Panc1 (cell line): Measurements from ENCODE around the gene NFE2L3. TPM values are rescaled to one million over a fixed set of nuclear protein-coding genes. Genes with fewer than 3 reads are reported as not detected.

ENCODE experiments used
- ATAC-seq: fragments of 200-7000 bp; cut with Tn5 transposase; 2 replicates; pipeline ENCODE4 v1.9.1; 2020; ENCODE audit warnings: mild to moderate bottlenecking, moderate library complexity
- BruUV-seq: library from RNA; stranded (reverse); fragments of 400-500 nt; replicated peaks from 2 replicates; lab custom pipeline; 2021; lab: Mats Ljungman, UMichigan
- CTCF ChIA-PET: fragments of 300-600 bp; sonication (Branson Sonifier 250); formaldehyde crosslinking; loops from one replicate; lab custom pipeline; 2022; ENCODE audit warnings: antibody characterized with exemption; lab: Charles Lee
- POLR2A ChIA-PET: fragments of 300-600 bp; sonication (Branson Sonifier 250); formaldehyde crosslinking; loops from one replicate; lab custom pipeline; 2022; ENCODE audit warnings: antibody characterized with exemption; lab: Charles Lee
- DNase-seq: peaks from one replicate; pipeline ENCODE4 v3.0.0-alpha.2; 2010; ENCODE audit warnings: low read depth, low spot score
- H3K27ac ChIP-seq: 2 replicates; pipeline ENCODE4 v1.5.1; 2011; ENCODE audit warnings: mild to moderate bottlenecking, low read length, inconsistent platforms
- H3K27me3 ChIP-seq: fragments of 200-500 bp; sonication (Bioruptor generic); 2 replicates; pipeline ENCODE4 v1.6.0; 2014; ENCODE audit warnings: low read length, inconsistent platforms; ENCODE audit not compliant: control insufficient read depth, insufficient read depth
- H3K36me3 ChIP-seq: fragments of 200-500 bp; sonication (Bioruptor generic); 2 replicates; pipeline ENCODE4 v1.5.1; 2014; ENCODE audit warnings: inconsistent platforms, mild to moderate bottlenecking, low read length, moderate library complexity; ENCODE audit not compliant: control insufficient read depth, insufficient read depth
- H3K4me1 ChIP-seq: 2 replicates; pipeline ENCODE4 v1.5.1; 2011; ENCODE audit warnings: inconsistent platforms, mild to moderate bottlenecking, low read length, moderate library complexity; ENCODE audit not compliant: control insufficient read depth, insufficient read depth
- H3K4me3 ChIP-seq, 2 experiments: 2 replicates each; pipeline ENCODE4 v1.5.1; 2011 to 2012; ENCODE audit warnings: low read depth in 2 of 2, low read length in 2 of 2, mild to moderate bottlenecking in 2 of 2, inconsistent platforms in 1 of 2, moderate library complexity in 1 of 2
- H3K9me3 ChIP-seq: fragments of 200-500 bp; sonication (Bioruptor generic); 2 replicates; pipeline ENCODE4 v1.5.1; 2014; ENCODE audit warnings: low read depth, mild to moderate bottlenecking, inconsistent platforms, low read length, moderate library complexity; ENCODE audit not compliant: control insufficient read depth, insufficient read depth
- CTCF ChIP-seq: fragments of 450-650 bp; IDR thresholded peaks from 2 replicates; pipeline ENCODE4 v1.5.1; 2017; ENCODE audit warnings: mild to moderate bottlenecking
- POLR2AphosphoS5 ChIP-seq: IDR thresholded peaks from 2 replicates; pipeline ENCODE4 v1.6.1; 2012; ENCODE audit warnings: mild to moderate bottlenecking, low read depth, low read length, moderate library complexity
- REST ChIP-seq, 2 experiments: IDR thresholded peaks; 2 replicates each; pipeline ENCODE4 v1.6.1; 2011 to 2012; ENCODE audit warnings: low read depth in 2 of 2, control low read depth in 1 of 2, low read length in 1 of 2, mild to moderate bottlenecking in 1 of 2, moderate library complexity in 1 of 2; ENCODE audit not compliant: insufficient read depth in 1 of 2
- SIN3A ChIP-seq: IDR thresholded peaks from 2 replicates; pipeline ENCODE4 v1.6.1; 2012; ENCODE audit warnings: low read depth, mild to moderate bottlenecking, low read length, moderate library complexity, borderline replicate concordance; ENCODE audit not compliant: insufficient read depth
- TCF7L2 ChIP-seq: IDR thresholded peaks from 2 replicates; pipeline ENCODE4 v1.6.1; 2011; ENCODE audit warnings: mild to moderate bottlenecking, low read depth, low read length, inconsistent platforms
- in situ Hi-C: cut with HindIII; loops from 2 replicates; pipeline ENCODE4 v1.10.0; 2016; ENCODE audit warnings: low sequenced_read_pairs, low pct_unique_long_range_greater_than_20kb
- intact Hi-C: fragments of 100-400 bp; cut with micrococcal nuclease; formaldehyde crosslinking; loops from one replicate; pipeline ENCODE4 v1.10.0; 2022; ENCODE audit not compliant: unreplicated experiment
- total RNA-seq: library from RNA; stranded (reverse); gene quantifications from one replicate; pipeline ENCODE4 v1.2.1, GENCODE V29; 2021; ENCODE audit not compliant: unreplicated experiment

Gene NFE2L3
- total RNA-seq, 1 experiment from 2014 or later, result 78.5 TPM

GRCh38 chr7:26159243-26159642, 7.2 kb downstream of the NFE2L3 start:
- Histone ChIP-seq H3K36me3 (no peaks in the 10 kb centered on the region), H3K4me3 (no peak overlapping the region), H3K4me1 (peaks cover 59% of the 10 kb centered on the region), H3K9me3 (no peaks in the 10 kb centered on the region), H3K27ac (peak overlapping the region; percentile 95), H3K27me3 (no peaks in the 10 kb centered on the region)
- ChIA-PET POLR2A (interaction anchor here (1.0 kb wide), 1 partner anchor 29 kb away, joined by 3 read pairs; no protein-coding TSS in a partner anchor), CTCF (no interaction called here)
- in situ Hi-C loops (no loop called here), intact Hi-C loops (loop anchor here (10.0 kb wide), 1 partner anchor 264 kb away; no protein-coding TSS in a partner anchor)
- DNase-seq, result no peak
- no peak for ATAC-seq
- no TSS peak for BruUV-seq
- TF ChIP-seq REST (IDR thresholded peaks at IDR 0.05; ENCODE audit: insufficient read depth in 1 of 2, low read depth in 2 of 2, low read length in 1 of 2) (no peak), TCF7L2 (peak; percentile 79), SIN3A (no peak), CTCF (no peak), POLR2AphosphoS5 (no peak)

- in situ Hi-C loops, result no loop called here
- Histone ChIP-seq H3K9me3 (no peaks in the 10 kb centered on the region), H3K27me3 (no peaks in the 10 kb centered on the region), H3K4me1 (peaks cover 51% of the 10 kb centered on the region), H3K27ac (peak overlapping the region; percentile 67), H3K4me3 (no peak overlapping the region), H3K36me3 (no peaks in the 10 kb centered on the region)
- intact Hi-C loops, result no loop called here
- POLR2A ChIA-PET, result interaction anchor here (0.6 kb wide), 3 partner anchors 32 to 720 kb away, joined by 3 read pairs; no protein-coding TSS in a partner anchor
- ATAC-seq, result no peak
- CTCF ChIA-PET, result no interaction called here
- no TSS peak for BruUV-seq
- no peak for DNase-seq
- no peak for TF ChIP-seq REST (IDR thresholded peaks at IDR 0.05; ENCODE audit: insufficient read depth in 1 of 2, low read depth in 2 of 2, low read length in 1 of 2)
- TF ChIP-seq POLR2AphosphoS5, result no peak
- no peak for TF ChIP-seq TCF7L2
- no peak for TF ChIP-seq SIN3A
- no peak for TF ChIP-seq CTCF
Observed at GRCh38 chr7:26160896-26161295, 8.9 kb downstream of the NFE2L3 start.
